Activated CD4-positive, alpha-beta memory T cell treated with anti-CD3 and anti-CD28 coated beads for 36 hours (primary cell): ENCODE results near the gene HERC3. TPM values are rescaled to one million over a fixed set of nuclear protein-coding genes. Genes with fewer than 3 reads are reported as not detected.

Source experiments
- CTCF ChIA-PET: fragments of 350-600 bp; sonication (Branson Sonifier 250); formaldehyde crosslinking; loops from one replicate; lab custom pipeline; 2021; ENCODE audit warnings: antibody characterized with exemption, inconsistent platforms; lab: Charles Lee
- POLR2A ChIA-PET: fragments of 350-600 bp; sonication (Branson Sonifier 250); formaldehyde crosslinking; loops from one replicate; lab custom pipeline; 2021; ENCODE audit warnings: antibody characterized with exemption; lab: Charles Lee
- DNase-seq: peaks from one replicate; pipeline ENCODE4 v3.0.0-alpha.2; 2020
- H3K27ac Mint-ChIP-seq: one replicate; pipeline ENCODE4 v1.8.0; 2021; ENCODE audit warnings: mixed read lengths
- H3K27me3 Mint-ChIP-seq: one replicate; pipeline ENCODE4 v1.8.0; 2021; ENCODE audit warnings: mixed read lengths
- H3K36me3 Mint-ChIP-seq: one replicate; pipeline ENCODE4 v1.8.0; 2021; ENCODE audit warnings: mixed read lengths
- H3K4me1 Mint-ChIP-seq: one replicate; pipeline ENCODE4 v1.8.0; 2021; ENCODE audit warnings: low read depth, mixed read lengths
- H3K4me3 Mint-ChIP-seq: one replicate; pipeline ENCODE4 v1.8.0; 2021; ENCODE audit warnings: mild to moderate bottlenecking, mixed read lengths
- H3K9me3 Mint-ChIP-seq: one replicate; pipeline ENCODE4 v1.8.0; 2021; ENCODE audit warnings: mixed read lengths
- intact Hi-C: fragments of 100-400 bp; cut with micrococcal nuclease; formaldehyde crosslinking; loops from one replicate; pipeline ENCODE4 v1.15.1; 2023
- total RNA-seq, 2 experiments: library from RNA; stranded (reverse); gene quantifications; one replicate each; pipeline ENCODE4 v1.2.3, GENCODE V29; 2021

The HERC3 gene
- total RNA-seq, 2 experiments from 2014 or later, result 29.0 to 30.2 TPM

DNA sequence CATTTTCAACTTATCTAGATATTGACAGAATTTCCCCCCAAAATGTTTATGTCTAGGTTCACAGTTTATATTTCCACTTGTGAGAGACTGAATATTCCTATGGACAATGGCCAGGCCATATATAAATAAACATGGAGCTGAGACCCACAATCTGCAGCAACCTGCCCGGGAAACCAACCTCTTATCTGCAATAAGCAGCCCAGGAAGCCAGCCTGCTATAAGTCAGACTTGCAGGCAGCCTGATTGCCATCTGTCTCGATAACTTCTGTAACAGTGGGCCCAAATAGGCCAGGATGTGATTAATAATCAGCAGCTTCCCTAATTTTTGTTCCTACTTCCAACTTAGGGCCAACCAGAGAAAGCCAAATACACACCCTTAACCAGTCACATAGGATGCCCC, 110.5 kb downstream of the HERC3 start:
- no peak overlapping the region for H3K27ac Mint-ChIP-seq
- H3K4me1 Mint-ChIP-seq, result peaks cover 6% of the 10 kb centered on the region
- CTCF ChIA-PET, result interaction anchor here (1.4 kb wide), 1 partner anchor 163 kb away, joined by 4 read pairs; no protein-coding TSS in a partner anchor
- POLR2A ChIA-PET, result no interaction called here
- no peaks in the 10 kb centered on the region for H3K27me3 Mint-ChIP-seq
- H3K4me3 Mint-ChIP-seq, result no peak overlapping the region
- H3K9me3 Mint-ChIP-seq, result no peaks in the 10 kb centered on the region
- peaks cover 29% of the 10 kb centered on the region for H3K36me3 Mint-ChIP-seq
- intact Hi-C loops, result no loop called here
- DNase-seq, result no peak

DNA sequence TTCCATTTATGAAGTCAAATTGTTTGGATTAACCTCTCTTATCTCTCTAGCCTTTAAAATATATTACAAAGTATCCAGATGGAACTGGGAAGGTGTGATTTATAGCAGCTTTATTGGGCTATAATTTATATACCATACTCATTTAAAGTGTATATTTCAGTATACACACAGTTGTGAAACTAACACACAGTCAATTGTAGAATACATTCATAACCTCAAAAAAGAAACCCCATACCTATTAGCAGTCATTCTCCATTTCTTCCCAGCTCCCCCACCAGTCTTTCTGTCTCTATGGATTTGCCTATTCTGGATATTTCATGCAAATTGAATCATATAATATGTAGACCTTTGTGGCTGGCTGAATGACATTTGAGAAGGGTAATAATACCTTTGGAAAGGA, 112.9 kb downstream of the HERC3 start:
- intact Hi-C loops, result loop anchor here (5.0 kb wide), 1 partner anchor 178 kb away; no protein-coding TSS in a partner anchor
- Mint-ChIP-seq H3K4me1 (peaks cover 14% of the 10 kb centered on the region), H3K27ac (no peak overlapping the region), H3K27me3 (no peaks in the 10 kb centered on the region), H3K36me3 (peaks cover 34% of the 10 kb centered on the region), H3K4me3 (no peak overlapping the region), H3K9me3 (no peaks in the 10 kb centered on the region)
- no peak for DNase-seq
- POLR2A ChIA-PET, result no interaction called here
- CTCF ChIA-PET, result interaction anchor here (0.7 to 1.1 kb wide), 3 partner anchors 10 to 318 kb away, joined by 3 to 4 read pairs (median 3); no protein-coding TSS in a partner anchor

DNA sequence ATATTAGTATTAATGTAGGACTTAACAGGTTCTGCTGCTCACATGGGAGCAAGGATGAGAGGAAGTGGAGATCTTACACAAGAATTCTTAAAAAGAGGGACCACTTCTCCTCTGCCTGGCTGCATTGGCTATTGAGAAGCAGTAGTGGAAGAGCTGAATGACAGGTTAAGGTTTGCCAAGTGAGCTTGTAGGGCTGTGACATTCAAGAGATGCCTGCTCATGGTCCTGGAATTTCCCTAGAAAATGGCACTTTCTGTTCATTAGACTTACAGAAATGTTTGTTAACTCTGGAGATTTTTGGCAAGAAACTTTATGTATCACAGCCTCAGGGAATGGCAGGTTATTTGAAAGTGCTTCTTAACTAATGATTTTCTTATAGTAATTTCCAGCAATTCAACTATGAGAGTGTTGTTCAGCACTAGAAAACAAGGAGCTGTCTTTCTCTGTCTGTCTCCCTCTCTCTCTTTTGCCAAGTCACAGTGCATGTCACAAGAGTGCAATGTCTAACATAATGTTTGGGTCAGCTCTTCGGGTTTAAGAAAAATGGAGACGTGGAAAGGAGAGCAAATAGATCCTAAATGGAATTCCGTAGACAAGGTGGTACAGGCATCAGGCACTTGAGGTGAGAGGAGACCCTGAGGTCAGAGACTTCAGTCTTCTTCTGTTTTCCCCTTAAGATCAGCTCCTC, 113.7 kb downstream of the HERC3 start:
- POLR2A ChIA-PET, result no interaction called here
- DNase-seq, result no peak
- CTCF ChIA-PET, result interaction anchor here (0.6 to 1.1 kb wide), 4 partner anchors 10 to 317 kb away, joined by 3 to 4 read pairs (median 3); no protein-coding TSS in a partner anchor
- Mint-ChIP-seq H3K9me3 (no peaks in the 10 kb centered on the region), H3K27me3 (no peaks in the 10 kb centered on the region), H3K27ac (no peak overlapping the region), H3K4me3 (no peak overlapping the region), H3K4me1 (peaks cover 14% of the 10 kb centered on the region), H3K36me3 (peaks cover 36% of the 10 kb centered on the region)
- intact Hi-C loops, result loop anchor here (5.0 kb wide), 1 partner anchor 179 kb away; no protein-coding TSS in a partner anchor

DNA sequence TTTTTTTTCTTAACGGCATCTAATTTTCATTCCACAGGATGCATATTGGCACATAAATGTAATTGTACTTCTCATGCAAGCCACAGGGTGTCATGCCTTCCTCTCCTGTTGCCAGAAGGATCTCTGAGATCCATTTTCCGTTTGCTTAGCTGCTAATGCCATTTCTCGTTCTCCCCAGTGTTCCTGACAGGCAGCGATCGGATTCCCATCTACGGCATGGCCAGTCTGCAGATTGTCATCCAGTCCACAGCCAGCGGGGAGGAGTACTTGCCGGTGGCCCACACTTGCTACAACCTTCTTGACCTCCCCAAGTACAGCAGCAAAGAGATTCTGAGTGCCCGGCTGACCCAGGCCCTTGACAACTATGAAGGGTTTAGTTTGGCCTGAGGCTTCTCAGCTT, 114.3 kb downstream of the HERC3 start:
- H3K9me3 Mint-ChIP-seq, result peaks cover under 1% of the 10 kb centered on the region

DNA sequence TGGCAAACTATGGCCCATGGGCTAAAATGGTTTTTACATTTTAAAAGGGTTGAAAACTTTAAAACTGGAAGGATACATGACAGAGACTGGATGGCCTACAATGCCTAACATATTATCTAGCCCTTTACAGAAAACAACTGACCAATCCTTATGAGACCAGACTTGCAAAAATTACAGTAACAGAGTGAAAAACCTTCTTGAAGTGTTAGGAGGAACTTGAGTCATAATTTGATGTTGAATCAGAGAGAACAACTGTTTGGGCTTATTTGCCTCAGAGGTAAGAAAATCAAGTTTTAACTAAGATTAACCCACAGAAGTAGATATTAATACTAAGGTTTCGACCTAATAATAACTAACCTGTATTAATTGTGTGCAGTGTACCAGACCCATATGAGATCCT, 117.7 kb downstream of the HERC3 start:
- no peak overlapping the region for H3K27ac Mint-ChIP-seq
- H3K27me3 Mint-ChIP-seq, result no peaks in the 10 kb centered on the region
- peaks cover 14% of the 10 kb centered on the region for H3K4me1 Mint-ChIP-seq
- peaks cover 56% of the 10 kb centered on the region for H3K36me3 Mint-ChIP-seq
- peaks cover 5% of the 10 kb centered on the region for H3K9me3 Mint-ChIP-seq
- H3K4me3 Mint-ChIP-seq, result no peak overlapping the region
- DNase-seq, result no peak
- CTCF ChIA-PET, result no interaction called here
- POLR2A ChIA-PET, result no interaction called here
- intact Hi-C loops, result loop anchor here (2.0 to 5.0 kb wide), 2 partner anchors 83 to 183 kb away; no protein-coding TSS in a partner anchor

More for the DNA sequence above, 114.3 kb downstream of the HERC3 start:
- POLR2A ChIA-PET, result no interaction called here
- H3K36me3 Mint-ChIP-seq, result peaks cover 39% of the 10 kb centered on the region
- H3K27ac Mint-ChIP-seq, result no peak overlapping the region
- CTCF ChIA-PET, result interaction anchor here (0.6 kb wide), 1 partner anchor 15 kb away, joined by 3 read pairs; no protein-coding TSS in a partner anchor
- no peak overlapping the region for H3K4me3 Mint-ChIP-seq
- peaks cover 14% of the 10 kb centered on the region for H3K4me1 Mint-ChIP-seq
- intact Hi-C loops, result loop anchor here (5.0 kb wide), 1 partner anchor 179 kb away; no protein-coding TSS in a partner anchor
- H3K27me3 Mint-ChIP-seq, result no peaks in the 10 kb centered on the region
- DNase-seq, result no peak

DNA sequence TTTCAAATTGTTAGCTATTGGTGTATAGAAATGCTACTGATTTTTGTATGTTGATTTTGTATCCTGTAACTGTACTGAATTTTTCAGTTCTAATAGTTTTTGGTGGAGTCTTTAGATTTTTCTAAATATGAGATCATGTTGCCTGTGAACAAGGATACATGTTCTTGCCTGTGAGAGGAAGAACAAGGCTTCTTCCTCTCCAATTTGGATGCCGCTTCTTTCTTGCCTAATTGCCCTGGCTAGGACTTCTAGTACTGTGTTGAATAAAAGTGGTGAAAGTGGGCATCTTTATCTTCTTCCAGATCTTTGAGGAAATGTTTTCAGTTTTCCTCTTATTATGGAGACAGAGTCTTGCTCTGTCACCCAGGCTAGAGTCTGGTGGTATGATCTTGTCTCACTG, 121.5 kb downstream of the HERC3 start:
- Mint-ChIP-seq H3K4me1 (peaks cover 12% of the 10 kb centered on the region), H3K27ac (no peak overlapping the region), H3K4me3 (no peak overlapping the region), H3K27me3 (no peaks in the 10 kb centered on the region), H3K36me3 (peaks cover 68% of the 10 kb centered on the region), H3K9me3 (peaks cover 30% of the 10 kb centered on the region)
- POLR2A ChIA-PET, result no interaction called here
- intact Hi-C loops, result no loop called here
- CTCF ChIA-PET, result interaction anchor here (1.3 kb wide), 1 partner anchor 105 kb away, joined by 3 read pairs; no protein-coding TSS in a partner anchor
- DNase-seq, result no peak

DNA sequence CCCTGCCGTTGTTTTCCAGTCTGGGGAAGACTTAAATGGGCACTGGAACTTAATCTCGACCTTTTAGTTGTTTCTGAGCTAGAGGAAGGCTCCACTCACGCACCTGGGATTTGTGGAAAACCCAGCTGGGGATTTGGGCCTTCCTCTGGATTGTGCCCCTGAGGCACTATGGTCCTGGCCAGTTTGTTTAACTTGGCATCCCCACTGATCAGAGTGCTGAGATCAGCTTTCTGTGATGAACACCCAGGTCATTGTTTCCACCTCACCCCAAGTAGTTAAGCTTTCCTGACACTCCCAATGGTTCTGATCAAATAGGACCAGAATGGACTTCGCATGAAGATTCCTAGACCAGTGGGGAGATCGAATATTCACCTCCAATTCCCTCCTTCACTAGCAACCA, 125.8 kb downstream of the HERC3 start:
- CTCF ChIA-PET, result interaction anchor here (1.0 kb wide), 1 partner anchor 73 kb away, joined by 3 read pairs; no protein-coding TSS in a partner anchor
- H3K9me3 Mint-ChIP-seq, result peaks cover 25% of the 10 kb centered on the region
- intact Hi-C loops, result no loop called here
- H3K36me3 Mint-ChIP-seq, result peaks cover 55% of the 10 kb centered on the region
- POLR2A ChIA-PET, result no interaction called here
- DNase-seq, result no peak
- H3K4me3 Mint-ChIP-seq, result no peak overlapping the region
- no peaks in the 10 kb centered on the region for H3K4me1 Mint-ChIP-seq
- H3K27ac Mint-ChIP-seq, result no peak overlapping the region
- no peaks in the 10 kb centered on the region for H3K27me3 Mint-ChIP-seq

DNA sequence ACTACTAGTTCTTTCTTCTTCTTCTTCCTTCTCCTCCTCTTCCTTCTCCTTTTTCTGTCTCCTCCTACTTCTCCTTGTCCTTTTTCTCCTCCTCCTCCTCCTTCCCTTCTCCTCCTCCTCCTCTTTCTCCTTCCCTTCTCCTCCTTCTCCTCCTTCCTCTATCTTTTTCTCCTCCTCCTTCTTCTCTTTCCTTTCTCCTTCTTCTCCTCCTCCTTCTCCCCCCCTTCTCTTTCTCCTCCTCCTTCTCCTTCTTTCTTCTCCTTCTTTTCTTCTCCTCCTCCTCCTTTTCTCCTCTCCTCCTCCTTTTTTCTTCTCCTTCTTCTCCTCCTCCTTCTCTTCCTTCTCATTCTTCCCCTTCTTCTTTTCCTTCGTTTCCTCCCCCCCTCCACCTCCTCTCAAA, 127.1 kb downstream of the HERC3 start:
- no peak overlapping the region for H3K27ac Mint-ChIP-seq
- peaks cover 25% of the 10 kb centered on the region for H3K9me3 Mint-ChIP-seq
- H3K4me1 Mint-ChIP-seq, result no peaks in the 10 kb centered on the region
- intact Hi-C loops, result no loop called here
- H3K27me3 Mint-ChIP-seq, result no peaks in the 10 kb centered on the region
- ChIA-PET POLR2A (no interaction called here), CTCF (no interaction called here)
- no peak for DNase-seq
- H3K4me3 Mint-ChIP-seq, result no peak overlapping the region
- H3K36me3 Mint-ChIP-seq, result peaks cover 49% of the 10 kb centered on the region

DNA sequence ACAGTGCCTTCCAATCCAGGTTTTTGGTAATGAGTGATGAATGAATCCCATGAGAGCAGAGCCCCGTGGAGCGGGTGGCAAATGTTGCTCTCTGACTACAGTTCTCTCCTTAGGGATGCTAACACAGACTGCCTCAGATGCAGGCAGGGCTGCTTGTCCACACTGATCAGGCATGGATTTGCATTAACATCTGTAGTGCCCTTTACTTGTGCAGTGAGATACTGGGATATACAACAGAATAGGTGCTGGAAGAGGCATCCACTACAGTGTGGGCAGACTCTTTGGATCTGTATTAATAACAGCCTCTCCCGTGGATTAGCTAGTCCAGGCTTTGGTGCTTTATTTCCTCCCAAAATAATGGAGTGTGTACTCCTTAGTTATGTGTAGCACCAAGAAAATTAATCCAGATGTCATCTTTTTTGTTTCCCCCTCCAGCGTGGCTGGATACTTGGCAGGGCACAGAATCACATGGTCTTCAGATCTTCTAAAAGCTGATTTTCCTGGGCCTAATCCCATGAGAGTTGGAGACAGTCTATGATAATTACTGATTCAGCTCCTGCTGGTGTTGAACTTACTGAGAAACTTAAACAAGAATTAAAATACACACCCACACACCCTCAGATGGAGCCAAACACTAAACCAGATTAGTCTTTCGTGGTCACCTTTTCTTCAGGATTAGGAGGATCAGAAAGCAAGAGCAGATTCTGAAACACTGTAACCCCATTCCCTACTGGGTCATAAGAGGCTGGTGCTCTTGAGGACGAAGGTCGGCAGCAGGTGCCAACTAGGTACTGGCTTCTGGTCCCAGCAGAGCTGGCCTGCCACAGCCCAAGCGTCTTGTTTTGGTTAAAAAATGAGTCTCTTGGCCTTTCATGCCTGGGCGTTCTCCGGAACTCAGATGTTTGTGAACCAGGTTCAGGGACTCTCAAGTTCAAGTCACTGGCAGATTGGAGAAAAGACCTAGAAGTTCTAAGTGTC, 128.5 kb downstream of the HERC3 start:
- H3K27me3 Mint-ChIP-seq, result no peaks in the 10 kb centered on the region

DNA sequence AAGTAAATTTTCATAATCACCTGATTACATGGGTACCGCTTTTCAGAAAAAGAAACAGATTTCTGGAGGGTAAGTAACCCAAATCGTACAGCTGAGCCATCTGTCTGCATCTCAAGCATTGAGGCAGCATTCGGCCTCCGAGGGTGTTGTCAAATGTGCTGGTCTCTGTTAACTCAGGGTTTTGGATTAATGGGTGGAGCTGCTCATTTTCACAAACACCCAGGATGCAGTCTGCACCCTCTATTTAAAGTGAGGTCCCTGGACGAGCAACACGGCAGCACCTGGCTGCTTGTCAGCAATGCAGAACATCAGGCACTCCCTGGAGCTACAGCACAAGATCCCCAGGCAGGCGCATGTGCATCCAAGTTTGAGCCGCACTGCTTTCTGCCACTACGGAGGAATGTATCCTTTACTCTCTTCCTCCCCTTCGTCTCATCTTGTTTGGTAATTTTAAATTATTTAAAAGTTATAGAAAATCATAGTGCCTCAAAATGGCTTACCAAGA, 130.0 kb downstream of the HERC3 start:
- Mint-ChIP-seq H3K4me3 (no peak overlapping the region), H3K9me3 (peaks cover 11% of the 10 kb centered on the region), H3K27ac (no peak overlapping the region), H3K27me3 (no peaks in the 10 kb centered on the region), H3K4me1 (no peaks in the 10 kb centered on the region), H3K36me3 (peaks cover 29% of the 10 kb centered on the region)
- DNase-seq, result no peak
- CTCF ChIA-PET, result no interaction called here
- POLR2A ChIA-PET, result no interaction called here
- intact Hi-C loops, result no loop called here

More for the DNA sequence above, 128.5 kb downstream of the HERC3 start:
- Mint-ChIP-seq H3K36me3 (peaks cover 37% of the 10 kb centered on the region), H3K4me1 (no peaks in the 10 kb centered on the region), H3K27ac (no peak overlapping the region), H3K9me3 (peaks cover 24% of the 10 kb centered on the region), H3K4me3 (no peak overlapping the region)
- CTCF ChIA-PET, result interaction anchor here (0.5 to 0.6 kb wide), 2 partner anchors 15 to 244 kb away, joined by 3 read pairs; no protein-coding TSS in a partner anchor
- intact Hi-C loops, result no loop called here
- POLR2A ChIA-PET, result no interaction called here
- DNase-seq, result no peak

DNA sequence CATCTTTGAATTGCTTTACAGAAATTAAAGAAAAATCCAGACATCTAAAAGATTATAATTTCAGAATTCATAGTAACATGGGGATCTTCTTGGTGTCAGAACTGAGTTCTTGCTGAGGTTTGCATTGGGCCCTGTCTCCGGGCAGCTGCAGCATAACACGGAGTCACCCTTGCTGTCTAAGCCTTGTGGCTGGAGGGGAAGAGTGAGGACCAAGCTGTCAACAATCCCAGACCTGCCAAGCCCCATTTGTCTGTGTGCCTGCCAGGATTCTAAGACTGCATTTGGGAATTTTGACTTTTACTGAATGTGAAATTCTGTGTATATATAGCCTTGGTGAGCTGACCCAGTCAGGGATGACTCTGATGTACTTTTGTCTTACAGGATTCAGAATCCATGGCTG, 130.5 kb downstream of the HERC3 start:
- H3K36me3 Mint-ChIP-seq, result peaks cover 24% of the 10 kb centered on the region
- DNase-seq, result no peak
- intact Hi-C loops, result no loop called here
- no peaks in the 10 kb centered on the region for H3K4me1 Mint-ChIP-seq
- H3K9me3 Mint-ChIP-seq, result peaks cover 6% of the 10 kb centered on the region
- no peaks in the 10 kb centered on the region for H3K27me3 Mint-ChIP-seq
- ChIA-PET POLR2A (no interaction called here), CTCF (no interaction called here)
- no peak overlapping the region for H3K4me3 Mint-ChIP-seq
- H3K27ac Mint-ChIP-seq, result no peak overlapping the region
